ENCODE results near the gene CRELD1.

Gene CRELD1

DNA sequence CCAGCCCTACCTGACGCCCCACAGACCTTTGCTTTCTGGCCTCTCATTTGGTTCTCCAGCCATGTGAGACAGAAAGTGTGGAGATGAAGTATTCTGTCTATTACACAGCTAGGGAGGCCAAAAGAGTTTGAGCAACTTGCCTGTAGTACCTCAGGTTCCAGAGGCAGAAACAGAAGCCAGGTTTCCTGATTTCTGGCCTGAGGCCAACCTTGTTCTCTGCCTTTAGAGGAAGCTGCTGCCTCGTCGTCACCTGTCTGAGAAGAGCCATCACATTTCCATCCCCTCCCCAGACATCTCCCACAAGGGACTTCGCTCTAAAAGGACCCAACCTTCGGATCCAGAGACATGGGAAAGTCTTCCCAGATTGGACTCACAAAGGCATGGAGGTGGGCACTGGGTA is 27.2 kb upstream of the CRELD1 start:
- DNase-seq, result no peak

DNA sequence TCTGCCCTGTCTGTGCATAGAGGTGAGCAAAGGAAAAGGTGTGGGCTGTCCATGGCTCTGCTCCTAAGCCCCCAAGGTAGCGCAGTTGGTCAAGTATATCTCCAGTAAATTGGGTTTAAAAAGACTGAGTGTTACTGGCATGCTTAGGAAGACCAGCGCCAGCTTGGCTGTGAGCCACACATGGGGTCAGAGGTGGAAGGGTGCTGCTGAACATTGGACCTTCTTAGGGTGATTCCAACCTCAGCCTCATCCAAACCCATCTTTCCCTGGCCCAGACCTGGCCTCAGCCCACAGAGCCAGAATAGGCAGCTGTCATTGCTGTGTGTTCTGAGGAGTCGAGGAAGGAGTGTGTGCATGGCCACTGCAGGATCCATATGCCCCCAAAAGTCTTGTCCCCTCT is 25.3 kb upstream of the CRELD1 start:
- DNase-seq, result no peak

DNA sequence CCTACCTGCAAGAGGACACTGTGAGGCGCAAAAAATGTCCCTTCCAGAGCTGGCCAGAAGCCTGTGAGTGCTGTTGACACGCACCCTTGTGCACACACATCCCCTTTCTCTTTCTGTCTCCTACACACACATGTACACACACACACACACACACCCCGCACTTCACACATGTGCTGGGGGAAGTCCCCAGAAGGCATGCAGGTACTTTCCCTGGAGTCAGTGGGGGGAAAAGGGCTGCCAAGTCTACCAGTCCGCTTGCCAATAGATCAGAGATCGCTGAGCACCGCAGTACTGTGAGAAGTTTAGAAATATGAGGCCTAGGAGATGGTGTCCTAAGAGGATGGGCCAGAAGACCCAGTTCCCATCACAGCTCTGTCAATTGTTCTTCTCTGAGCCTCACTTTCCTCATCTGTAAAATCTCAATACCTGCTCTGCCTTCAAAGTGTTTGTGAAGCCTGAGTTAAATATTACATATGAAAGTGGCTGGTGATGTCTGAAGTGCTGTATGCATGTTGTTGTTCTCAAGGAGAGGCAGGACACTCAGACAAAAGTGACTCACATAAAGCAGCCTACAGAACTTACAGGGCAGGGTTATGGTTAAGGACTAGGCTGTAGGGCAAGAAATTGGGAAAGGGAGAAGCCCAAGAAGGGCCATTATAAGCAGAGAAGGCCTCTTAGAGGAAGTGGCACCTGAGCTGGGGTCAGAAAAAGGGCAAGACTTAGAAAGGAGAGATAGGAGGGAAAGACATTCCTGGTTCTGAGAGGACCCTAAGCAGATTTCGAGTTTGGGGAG is 24.2 kb upstream of the CRELD1 start:
- no peak for DNase-seq

DNA sequence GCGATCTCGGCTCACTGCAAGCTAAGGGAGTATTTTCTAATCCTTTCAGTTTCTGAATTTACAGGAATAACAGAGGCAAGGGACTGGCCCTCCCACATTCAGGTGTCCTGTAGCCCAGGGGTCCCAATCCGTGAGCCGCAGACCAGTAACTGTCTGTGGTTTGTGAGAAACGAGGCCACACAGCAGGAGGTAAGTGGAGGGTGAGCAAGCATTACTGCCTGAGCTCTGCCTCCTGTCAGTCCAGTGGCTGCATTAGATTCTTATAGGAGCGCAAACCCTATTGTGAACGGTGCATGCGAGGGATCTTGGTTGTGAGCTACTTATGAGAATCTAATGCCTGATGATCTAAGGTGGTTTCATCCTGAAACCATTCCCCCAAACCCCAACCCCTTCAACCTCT is 21.8 kb upstream of the CRELD1 start:
- no peak for DNase-seq

DNA sequence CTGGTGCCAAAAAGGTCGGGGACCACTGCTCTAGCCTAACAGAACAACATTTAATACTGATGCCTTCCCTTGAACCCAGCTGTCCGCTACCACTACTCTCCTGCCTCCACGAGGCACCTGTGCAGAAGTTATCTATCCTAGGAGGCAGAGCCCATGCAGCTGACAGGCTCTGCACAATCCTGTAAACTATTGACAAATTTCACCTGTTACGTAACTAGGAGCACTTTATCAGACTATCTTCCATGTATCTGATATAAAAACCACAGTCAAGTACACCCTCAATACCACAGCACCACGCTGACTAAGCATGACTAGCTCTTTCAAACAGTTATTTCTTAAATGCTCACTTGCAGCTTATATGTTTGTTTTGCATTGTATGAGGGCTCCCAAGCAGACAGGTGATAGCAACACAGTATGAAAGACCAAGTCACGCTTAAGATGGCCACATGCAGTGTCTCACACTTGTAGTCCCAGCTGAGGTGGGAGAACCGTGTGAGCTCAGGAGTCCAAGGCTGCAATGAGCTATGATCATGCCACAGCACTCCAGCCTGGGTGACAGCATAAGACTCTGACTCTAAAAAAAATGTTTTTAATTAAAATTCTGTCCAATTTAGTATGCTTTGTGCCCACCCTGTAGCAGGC is 21.2 kb upstream of the CRELD1 start:
- no peak for DNase-seq

DNA sequence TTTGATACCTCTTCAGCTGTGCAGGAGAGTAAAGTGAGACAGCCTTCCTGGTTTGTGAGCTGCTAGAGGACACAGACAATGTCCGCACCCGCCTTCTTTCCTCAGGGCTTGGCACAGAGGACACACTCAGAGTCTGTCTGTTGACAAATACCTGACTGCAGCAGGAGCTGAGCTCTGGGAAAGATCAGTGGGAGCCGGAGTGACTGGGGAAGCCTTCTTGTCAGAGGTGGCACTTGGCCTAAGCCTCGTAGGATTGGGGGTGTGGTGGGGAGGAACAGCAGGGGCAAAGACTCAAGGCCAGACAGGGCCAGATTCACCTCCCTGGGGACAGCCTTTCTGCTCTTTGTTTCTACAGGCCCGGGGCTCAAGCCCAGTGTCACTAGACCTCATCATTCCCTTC is 20.0 kb upstream of the CRELD1 start:
- DNase-seq, result no peak

DNA sequence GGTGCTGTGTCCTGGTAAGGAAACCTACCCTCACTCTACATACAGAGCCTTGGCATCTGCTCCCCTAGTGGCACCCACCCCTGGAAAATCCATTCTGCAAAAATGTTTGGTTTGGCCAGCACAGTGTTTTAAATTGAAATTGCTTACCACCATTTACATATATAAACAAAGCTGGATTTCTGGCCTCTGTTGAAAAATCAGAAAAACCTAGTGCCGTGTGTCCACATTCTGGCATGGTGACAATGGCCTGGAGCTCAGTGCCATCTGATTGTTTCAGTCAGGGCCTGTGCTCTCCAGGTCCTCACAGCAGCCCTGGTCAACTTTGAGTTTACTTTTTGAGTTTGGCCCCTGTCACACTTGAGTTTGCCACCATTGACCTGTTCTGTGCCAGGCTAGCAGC is 19.6 kb upstream of the CRELD1 start:
- DNase-seq, result no peak

DNA sequence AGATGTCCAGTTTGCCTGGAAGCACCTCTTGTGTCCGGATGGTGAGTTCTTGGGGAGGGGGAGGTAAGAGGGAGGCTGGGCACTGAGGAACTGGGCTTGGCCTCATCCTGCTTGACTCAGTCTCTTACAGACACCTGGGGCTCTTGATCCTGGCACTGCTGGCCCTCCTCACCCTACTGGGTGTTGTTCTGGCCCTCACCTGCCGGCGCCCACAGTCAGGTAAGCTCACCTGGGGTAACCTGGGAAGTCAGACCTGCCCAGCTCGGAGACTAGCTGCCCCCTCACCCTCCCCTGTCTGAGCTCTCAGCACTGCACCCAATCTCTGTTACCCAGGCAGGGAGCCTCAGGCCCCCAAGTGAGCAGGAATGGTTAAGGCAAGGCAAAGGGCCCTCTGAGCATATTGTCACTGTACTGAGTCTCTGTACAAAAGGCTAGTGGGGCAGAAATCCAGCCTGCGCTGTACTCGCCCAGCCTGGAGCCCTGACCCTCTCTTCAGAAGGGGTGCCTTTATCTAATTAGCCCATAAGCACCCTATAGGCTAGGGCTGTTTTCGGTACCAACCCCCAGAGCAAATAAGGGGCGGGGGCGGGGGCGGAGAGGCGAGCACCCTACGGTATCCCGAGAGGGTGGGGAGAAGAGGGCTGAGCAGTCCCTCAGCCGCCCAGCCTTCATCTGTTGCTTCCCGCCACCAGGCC is 18.9 kb upstream of the CRELD1 start:
- DNase-seq, result no peak

DNA sequence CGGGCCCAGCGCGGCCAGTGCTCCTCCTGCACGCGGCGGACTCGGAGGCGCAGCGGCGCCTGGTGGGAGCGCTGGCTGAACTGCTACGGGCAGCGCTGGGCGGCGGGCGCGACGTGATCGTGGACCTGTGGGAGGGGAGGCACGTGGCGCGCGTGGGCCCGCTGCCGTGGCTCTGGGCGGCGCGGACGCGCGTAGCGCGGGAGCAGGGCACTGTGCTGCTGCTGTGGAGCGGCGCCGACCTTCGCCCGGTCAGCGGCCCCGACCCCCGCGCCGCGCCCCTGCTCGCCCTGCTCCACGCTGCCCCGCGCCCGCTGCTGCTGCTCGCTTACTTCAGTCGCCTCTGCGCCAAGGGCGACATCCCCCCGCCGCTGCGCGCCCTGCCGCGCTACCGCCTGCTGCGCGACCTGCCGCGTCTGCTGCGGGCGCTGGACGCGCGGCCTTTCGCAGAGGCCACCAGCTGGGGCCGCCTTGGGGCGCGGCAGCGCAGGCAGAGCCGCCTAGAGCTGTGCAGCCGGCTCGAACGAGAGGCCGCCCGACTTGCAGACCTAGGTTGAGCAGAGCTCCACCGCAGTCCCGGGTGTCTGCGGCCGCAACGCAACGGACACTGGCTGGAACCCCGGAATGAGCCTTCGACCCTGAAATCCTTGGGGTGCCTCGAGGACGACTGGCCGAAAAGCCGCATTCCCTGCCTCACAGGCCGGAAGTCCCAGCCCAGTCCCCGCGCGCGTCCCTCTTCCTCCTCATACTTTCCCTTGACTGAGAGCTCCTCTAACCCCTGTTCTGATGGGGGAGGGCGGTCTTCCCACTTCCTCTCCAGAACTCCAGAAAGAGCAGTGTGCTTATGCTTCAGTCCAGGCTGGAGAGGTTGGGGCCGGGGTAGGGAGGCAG is 18.1 kb upstream of the CRELD1 start:
- peak; percentile 50 to 56 for DNase-seq

DNA sequence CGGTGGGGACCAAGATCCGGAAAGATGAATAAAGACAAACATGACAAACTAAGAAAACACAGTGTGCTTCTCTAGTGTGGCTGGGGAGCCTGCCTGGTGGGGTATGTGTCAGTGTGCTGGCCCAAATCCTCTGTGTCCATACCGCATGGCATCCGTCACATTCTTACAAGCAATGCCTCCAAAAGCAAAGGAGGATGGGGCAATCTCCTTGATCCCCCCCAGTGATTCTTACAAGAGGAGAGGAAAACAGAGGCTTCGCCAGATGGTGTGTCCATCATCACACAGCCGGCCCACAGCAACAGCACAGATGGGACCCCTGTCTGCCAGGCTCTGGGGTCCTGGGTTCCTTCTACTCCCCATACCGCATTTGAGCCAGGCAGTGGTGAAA is 17.3 kb upstream of the CRELD1 start:
- DNase-seq, result no peak

DNA sequence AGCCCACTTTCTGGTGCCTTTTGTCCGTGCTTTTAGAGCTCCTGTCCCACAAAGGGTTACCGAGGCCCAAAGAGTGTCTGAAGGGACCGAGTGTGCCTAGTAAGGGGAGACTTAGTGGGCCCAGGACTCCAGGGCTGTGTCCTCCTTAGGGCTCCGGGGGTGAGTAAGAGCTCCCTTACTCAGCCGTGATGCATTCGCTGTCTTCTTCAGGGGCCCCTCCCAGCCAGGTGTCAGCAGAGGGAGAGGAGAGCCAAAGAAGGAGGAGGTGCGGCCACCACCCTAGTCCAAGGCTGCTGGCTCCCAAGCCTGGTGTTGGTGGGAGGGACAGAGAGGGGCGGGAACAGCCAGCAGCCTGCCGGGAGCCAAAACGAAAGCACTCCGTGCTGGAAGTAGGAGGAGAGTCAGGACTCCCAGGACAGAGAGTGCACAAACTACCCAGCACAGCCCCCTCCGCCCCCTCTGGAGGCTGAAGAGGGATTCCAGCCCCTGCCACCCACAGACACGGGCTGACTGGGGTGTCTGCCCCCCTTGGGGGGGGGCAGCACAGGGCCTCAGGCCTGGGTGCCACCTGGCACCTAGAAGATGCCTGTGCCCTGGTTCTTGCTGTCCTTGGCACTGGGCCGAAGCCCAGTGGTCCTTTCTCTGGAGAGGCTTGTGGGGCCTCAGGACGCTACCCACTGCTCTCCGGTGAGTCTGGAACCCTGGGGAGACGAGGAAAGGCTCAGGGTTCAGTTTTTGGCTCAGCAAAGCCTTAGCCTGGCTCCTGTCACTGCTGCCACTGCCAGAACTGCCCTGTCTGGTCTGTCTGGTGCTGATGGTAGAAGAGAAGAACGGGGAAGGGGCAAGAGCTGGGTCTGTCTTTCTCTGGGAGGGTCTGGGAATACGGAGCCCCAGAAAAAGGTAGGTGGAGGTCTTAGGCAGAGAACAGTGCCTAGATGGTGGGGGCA is 16.6 kb upstream of the CRELD1 start, which contains the start of gene IL17RC:
TSS of gene IL17RC (plus strand) at position 365 of the 947 bp plus-strand sequence. CDS start at position 583, 218 bp downstream.
- peak; percentile 71 to 72 for DNase-seq

DNA sequence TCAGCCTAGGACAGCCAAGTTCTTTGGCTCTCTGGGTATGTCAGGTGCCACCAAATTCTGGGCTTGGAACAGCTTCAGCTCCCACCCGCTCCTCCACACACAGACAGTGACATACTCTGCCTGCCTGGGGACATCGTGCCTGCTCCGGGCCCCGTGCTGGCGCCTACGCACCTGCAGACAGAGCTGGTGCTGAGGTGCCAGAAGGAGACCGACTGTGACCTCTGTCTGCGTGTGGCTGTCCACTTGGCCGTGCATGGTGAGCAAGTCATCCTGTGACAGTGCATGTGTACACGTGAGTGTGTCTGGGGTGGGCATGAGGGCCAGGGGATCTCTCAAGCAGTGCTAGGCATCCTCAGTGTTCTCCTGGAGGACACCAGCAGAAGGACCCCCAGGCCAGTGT is 15.8 kb upstream of the CRELD1 start:
- DNase-seq, result no peak

DNA sequence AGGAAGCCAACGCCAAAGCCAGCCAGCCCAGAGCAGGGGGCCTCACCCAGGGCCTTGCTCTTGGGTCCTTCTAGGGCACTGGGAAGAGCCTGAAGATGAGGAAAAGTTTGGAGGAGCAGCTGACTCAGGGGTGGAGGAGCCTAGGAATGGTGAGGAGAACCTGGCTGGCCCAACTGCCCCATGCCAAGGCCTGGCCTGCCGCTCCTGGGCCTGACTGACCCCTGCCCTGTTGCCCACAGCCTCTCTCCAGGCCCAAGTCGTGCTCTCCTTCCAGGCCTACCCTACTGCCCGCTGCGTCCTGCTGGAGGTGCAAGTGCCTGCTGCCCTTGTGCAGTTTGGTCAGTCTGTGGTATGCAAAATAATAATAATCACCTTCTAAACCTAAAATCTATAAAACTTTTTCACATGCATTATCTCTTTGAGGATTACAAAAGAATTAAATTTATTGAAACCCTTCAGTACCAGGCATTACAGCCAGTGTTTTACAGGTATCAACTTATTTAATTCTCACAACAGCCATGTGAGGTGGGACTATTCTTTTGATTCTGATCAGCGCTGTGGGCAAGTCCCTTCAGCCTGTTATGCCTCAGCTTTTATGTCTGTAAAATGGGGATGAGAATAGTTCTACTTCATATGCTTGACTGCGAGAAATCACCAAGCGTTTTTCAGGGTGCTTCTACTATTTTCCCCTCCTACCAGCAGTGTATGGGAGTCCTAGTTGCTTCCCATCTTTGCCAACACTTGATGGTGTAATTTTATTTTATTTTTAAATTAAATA is 15.2 kb upstream of the CRELD1 start:
- DNase-seq, result no peak

DNA sequence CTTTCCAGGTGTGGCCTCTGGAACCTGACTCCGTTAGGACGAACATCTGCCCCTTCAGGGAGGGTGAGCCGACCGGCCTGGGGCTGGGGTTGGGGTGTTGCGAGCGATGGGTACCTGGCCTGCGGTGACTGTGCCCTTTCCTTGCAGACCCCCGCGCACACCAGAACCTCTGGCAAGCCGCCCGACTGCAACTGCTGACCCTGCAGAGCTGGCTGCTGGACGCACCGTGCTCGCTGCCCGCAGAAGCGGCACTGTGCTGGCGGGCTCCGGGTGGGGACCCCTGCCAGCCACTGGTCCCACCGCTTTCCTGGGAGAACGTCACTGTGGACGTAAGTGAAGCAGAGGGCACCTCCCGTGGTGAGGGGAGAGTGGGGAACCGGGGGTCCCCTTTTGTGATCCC is 5.5 kb upstream of the CRELD1 start:
- DNase-seq, result no peak

DNA sequence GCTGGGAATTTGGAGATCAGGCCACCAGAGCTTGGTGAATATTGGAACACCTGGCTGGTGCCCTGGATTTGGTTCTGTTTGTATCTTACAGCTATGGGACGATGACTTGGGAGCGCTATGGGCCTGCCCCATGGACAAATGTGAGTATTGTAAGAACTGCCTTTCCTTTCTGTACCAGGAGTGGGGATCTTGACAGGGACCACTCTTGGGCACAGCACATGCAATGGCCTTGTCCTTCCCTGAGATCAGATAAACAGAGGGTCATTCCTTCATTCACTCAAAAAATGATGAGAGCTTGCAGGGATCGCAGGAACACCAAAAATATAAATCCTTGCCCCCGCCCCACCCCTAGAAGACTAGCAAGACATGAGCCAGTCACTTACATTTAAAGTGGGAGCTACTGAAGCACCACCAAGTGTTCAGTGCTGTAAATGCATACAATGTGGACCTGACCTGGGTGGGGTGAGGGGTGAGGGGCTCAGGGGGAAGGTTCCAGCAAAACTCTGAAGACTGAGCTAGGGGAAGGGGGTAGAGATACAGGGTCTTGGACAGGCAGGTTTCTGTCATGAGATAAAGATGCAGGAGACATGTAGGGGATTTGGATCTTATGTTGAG is 2.7 kb upstream of the CRELD1 start:
- DNase-seq, result no peak

DNA sequence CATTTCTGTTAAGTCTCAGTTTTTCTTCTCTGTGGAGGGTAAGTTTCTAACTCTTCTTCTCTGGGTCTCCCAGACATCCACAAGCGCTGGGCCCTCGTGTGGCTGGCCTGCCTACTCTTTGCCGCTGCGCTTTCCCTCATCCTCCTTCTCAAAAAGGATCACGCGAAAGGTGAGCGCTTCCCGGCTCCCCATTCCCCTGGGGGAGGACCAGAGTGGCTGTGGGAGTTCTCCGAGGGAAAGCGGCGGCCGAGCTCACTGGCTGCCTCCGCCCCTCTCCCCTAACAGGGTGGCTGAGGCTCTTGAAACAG is 1.1 kb upstream of the CRELD1 start:
- DNase-seq, result no peak

DNA sequence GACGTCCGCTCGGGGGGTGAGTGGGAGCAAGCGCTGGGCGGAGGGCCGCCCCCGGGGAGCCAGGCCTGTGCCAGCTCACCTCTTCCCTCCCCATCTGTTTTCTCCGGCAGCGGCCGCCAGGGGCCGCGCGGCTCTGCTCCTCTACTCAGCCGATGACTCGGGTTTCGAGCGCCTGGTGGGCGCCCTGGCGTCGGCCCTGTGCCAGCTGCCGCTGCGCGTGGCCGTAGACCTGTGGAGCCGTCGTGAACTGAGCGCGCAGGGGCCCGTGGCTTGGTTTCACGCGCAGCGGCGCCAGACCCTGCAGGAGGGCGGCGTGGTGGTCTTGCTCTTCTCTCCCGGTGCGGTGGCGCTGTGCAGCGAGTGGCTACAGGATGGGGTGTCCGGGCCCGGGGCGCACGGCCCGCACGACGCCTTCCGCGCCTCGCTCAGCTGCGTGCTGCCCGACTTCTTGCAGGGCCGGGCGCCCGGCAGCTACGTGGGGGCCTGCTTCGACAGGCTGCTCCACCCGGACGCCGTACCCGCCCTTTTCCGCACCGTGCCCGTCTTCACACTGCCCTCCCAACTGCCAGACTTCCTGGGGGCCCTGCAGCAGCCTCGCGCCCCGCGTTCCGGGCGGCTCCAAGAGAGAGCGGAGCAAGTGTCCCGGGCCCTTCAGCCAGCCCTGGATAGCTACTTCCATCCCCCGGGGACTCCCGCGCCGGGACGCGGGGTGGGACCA is 632 bp upstream of the CRELD1 start:
- peak; percentile 92 to 94 for DNase-seq

DNA sequence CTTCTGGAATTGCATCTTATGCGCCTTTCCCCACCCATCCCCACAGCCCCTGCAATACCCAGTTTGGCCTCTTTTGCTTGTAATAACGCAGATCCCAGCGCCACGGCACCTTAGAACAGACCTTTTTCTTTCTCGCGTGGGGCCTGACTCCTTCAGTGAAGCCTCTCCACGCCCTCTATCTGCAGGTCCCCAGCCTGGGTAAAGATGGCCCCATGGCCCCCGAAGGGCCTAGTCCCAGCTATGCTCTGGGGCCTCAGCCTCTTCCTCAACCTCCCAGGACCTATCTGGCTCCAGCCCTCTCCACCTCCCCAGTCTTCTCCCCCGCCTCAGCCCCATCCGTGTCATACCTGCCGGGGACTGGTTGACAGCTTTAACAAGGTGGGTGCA is 594 bp downstream of the CRELD1 start:
- DNase-seq, result no peak

DNA sequence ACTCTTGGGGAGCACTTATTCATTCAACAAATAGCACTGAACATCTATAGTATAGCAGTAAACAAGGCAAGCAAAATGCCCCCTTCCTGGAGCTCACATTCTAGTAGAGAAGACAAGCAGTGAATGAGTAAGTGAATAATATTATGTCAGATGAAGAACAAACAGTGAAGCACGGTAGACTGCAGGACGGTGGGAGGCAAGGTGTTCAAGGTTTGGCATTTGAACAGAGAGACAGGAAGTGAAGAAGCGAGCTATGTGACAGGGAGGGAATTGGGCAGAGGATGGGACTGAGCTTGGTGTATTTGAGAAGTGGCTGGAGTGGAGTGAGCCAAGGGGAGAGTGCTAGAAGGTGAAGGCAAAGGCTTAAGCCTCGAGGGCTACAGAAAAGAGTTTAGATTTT is 1.4 kb downstream of the CRELD1 start:
- DNase-seq, result no peak

DNA sequence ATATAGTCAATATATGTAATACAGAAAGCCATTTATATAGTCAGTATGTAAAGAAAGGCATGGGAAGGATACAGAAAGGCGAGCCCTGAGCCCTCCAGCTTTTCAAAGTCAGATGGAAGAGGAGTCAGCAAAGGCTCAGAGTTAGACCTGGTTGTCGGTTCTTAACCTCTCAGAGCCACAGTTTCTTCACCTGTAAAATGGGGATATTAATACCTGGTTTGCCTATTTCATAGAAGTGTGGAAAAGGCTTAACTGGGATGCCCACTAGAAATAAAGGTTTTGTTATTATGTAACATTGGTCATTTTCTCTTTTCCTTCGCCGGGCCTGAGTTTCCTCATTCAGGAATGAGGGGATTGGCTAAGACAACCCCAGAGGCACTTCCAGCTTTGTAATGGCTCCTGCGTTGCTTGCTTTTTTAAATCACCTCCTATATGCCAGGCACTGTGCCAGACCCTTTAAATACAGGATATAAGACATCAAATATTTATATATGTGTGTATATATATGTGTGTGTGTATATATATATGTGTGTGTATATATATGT is 2.4 kb downstream of the CRELD1 start:
- DNase-seq, result no peak

Measured in activated T-cell treated with anti-CD3 and anti-CD28 coated beads, Interleukin-2, amount 50 U/mL, for 48 hours (primary cell).